Measurements from ENCODE around the gene COBLL1.
"Not testable (repeated sequence)": the region's sequence is repeated elsewhere in the genome, so short reads cannot be mapped to it uniquely, and the experiment has no call there.

Gene COBLL1

DNA sequence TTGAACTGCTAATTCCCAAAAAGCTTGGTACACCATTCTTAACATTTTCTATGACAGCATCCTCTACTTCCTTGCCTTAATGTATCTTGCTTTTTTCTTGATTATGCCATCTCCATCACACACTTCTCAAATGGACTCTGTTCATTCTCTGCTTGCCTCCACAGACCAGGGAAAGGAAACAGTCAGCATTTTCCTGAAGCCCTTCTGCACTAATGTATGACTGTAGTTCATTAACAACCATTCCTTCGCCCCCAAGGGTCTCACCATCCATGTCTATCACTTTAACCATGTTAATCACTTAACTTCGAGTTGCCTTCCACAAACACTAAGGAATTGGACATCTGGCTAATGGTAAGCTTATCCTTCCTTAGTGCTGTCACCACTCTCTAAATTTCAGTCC, 54.8 kb downstream of the COBLL1 start:
- no peak for DNase-seq (ENCODE audit: low spot score)

DNA sequence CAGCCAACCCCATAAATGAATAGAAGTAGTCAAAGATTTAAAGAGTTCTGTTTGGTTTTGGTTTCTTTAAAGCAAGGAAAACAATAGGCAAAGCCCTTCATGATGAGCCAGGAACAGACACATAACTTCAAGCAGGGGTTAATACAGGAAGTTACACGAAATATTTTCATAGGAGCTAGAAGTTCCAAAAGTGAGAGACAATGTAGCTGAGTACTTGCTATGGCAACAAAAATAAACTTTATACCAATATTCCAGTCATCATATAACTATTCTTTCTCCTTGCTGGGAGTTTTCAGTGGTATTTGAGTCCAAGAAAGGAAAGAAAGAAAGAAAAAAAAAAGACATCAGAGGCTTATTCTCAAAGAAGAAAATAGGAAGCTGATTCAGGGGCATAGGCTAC, 56.2 kb downstream of the COBLL1 start:
- no peak for DNase-seq (ENCODE audit: low spot score)

DNA sequence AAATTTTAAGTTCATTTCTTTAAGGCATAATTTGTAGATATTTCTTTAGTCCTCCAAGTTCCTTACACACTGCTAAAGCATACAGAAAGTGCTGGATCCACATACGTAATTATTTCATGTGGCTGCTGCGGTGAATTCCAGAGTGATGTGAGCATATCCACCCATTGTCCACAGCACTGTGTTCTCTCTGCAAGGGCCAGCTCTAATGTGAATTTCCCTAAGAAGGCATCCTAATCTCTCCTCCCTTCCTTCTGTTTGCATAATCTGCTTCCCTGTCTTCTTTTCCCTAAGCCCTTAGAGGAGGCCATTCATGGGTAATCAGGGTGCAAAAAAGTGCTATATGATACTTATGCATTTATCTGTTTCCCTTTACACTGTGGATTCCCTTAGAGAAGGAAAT, 57.2 kb downstream of the COBLL1 start:
- DNase-seq (ENCODE audit: low spot score): no peak

DNA sequence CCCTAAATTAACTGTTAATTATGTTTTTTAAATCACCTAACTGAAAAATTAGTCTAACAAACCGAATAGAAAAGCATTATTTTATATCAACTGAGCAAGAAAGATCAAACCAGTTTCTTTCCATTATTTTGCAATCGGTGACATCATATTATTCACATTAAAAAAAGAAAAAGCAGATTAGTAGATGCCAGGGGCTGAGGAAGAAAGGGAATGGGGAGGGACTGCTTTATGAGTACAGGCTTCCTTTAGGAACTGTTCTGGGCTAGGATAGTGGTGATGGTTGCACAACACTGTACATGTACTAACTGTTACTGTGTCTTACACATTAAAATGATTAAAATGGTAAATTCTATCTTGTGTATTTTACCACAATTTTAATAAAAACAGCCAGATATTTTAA, 59.3 kb downstream of the COBLL1 start:
- DNase-seq (ENCODE audit: low spot score): no peak

DNA sequence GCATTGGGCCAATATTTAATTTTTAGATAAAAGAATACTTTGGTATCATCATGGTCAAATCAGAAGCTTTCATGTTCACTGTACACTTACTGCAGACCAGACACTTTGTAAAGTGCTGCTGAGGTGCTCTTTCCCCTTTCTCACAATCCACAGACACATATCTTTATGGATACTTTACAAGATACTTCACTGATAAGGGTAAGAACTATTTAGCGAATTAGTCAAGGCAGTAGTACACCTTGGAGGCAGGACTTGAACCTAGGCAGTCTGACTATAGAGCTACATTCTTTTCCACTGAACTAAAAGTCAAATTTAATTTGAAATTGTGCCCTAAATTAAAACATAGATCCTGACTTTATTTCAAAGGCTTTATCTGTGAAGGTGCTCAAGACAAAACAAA, 60.2 kb downstream of the COBLL1 start:
- no peak for DNase-seq (ENCODE audit: low spot score)

DNA sequence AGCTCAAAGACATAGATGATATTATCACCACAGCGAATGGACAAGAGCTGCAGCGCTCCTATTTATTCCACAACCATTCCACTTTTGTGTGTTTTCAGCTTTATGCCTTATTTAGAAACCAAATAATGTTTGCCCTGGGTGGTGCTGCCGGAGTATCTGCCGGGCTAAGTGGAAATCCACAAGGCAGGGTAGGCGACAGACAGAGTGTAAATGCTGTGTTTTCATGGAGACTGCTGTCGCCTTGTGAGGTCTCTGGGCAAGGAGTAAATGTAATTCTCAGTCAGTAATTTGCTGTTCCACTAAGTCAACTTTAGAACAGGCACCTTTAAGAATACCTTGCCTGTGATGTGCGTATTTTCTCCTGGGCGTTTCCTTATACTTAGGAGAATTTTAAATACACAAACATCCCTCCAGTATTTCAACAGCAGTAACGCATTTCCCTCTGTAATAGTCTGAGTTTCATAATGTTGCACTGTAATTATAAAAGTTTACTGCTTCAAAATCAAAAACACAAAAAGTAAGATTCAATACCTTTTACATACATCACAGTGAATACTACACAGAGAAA, 60.9 kb downstream of the COBLL1 start:
- DNase-seq (ENCODE audit: low spot score): no peak

DNA sequence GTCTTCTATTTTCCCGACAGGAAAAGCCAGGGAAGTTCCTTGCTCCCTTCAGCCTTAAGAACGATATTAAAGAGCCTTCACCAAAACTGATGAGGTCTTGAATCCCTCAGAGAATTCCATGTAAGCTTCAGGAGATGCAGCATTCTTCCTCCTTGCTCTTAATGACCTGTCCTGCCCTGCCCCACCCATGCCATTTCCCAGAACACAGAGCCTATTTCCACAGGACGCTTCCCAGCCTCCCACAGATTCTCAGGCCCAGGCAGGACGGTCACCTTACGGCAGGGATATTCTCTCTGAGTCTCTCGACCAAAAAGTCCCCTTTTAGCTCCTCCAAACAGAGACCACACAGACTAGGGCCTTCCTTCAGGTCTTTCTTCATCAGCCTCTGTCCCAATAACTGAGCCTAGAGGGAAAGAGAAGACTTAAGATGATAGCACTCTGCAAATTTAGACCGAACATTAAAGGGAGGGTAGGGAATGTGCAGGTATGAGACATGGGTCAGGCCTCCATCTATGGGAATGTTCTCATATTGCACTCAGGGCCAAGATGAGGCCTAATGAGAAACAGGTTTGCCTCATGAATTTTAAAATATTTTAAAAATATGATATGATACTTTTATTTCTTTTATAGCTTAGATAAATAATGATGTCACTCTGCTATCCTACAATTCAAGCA, 62.1 kb downstream of the COBLL1 start:
- no peak for DNase-seq (ENCODE audit: low spot score)

DNA sequence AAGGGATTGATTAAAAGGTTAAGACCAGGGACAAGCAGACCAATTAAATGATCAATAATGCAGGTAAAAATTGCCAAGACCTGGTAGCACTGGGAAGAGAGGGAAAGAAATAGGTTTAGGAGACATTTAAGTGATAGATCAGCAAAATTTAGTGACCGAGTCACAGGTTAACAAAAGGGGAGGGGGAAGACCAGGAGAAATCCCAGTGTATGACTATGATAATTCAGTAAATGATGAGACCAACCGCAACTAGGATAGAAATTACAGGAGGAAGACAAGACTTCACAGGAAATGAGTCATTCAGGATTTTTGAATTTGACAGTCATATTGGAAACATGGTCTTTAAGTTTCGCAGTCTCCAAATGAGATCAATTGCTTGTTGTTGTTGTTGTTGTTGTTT, 62.9 kb downstream of the COBLL1 start:
- DNase-seq (ENCODE audit: low spot score): no peak

DNA sequence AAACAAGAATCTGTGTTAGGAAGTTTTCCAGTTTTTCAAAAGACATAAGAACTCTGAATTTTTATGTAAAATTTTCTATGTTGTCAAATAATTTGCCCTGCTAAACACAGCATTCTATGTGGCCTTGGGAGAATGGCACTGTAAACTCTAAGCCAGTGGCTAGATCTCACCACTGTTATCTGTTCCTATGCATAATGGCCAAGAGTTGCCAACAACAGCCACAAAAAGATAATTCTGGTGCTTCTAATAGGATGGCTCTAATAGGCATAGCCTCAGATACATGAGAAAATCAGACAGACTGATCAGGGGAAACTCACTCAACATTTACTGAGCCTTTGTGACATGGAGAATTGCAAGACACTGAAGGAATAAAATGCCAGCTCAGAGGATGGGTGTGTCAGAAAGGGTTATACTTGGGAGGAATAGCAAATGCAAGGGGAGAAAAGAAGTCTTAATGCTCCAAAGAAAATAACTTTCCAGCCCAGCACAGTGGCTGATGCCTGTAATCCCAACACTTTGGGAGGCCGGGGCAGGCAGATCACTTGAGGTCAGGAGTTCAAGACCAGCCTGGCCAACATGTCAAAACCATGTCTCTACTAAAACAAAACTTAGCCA, 63.7 kb downstream of the COBLL1 start:
- DNase-seq (ENCODE audit: low spot score): no peak

DNA sequence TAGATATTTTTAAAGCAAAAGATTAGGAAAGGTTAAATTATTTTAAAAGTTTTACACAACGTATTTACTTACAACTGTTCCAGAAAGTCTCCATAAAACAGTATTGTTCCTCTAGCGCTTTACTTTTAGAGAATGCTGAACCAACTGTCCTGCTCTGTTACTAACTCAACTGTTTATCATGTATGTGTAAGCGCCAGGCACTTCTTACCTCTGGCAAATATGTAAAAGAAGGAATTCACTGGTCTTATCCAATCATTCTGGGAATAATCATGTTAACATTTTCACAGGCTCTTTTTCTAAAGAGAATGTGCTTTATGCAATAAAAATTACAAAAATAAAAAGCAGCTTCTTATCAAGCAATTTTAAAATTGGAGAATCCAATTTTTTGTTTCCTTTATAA, 68.0 kb downstream of the COBLL1 start:
- no peak for DNase-seq (ENCODE audit: low spot score)

DNA sequence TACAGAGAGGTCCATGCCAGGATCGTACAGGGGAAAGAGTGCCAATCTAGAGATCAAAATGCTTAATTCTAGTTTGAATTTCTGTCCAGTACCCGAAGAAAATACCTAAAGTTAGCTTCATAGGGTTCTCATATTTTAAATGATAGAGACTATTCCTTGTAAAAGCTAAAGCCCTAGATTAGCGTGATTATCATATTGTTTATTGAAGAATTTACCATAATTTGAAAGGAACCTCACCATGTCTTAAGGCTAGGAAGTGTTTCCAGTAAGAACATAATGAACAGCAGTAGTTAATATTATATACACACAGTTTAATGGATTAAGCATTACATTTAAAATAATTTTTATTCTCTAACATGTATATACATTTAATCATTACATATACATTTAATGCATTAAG, 68.5 kb downstream of the COBLL1 start:
- no peak for DNase-seq (ENCODE audit: low spot score)

DNA sequence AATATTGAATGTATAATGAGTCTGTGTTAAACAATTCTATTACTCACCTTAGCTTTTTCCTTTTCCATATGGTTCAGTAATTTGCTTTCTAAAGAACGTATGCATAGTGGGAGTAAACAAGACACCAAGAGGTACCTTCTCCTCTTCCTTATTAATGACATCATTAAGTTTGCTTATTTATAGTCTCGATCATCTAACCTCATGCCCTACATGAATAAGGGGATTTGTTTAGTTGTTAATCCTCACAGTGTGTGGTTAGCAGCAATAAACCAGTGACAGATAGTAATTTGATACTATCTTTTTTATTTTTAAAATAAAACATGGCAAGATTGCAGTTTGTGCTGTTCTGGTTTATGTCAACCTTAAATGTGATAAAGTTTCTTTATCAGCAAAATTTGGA, 69.7 kb downstream of the COBLL1 start:
- no peak for DNase-seq (ENCODE audit: low spot score)

DNA sequence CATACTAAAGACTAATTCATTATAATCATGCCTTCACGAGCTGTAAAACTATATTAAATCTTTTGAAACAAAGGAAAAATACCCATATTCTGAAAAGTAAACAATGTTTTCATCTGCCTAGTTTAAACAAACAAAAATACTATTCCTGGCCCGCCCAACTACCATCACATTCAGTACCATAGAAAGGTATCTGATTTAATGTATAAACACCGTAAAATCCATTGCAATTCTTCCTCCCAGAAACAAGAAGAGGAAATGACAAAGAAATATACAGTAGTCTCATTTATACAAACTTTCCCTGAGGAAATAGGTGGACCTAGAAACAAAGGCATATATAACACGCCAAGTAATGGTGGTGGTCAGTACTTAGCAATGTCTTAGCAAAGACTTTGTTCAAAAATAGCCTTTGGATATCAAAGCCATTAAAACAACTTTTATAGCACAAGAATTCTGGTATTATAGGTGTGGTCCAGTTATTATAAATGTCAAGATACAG, 71.2 kb downstream of the COBLL1 start:
- DNase-seq (ENCODE audit: low spot score): no peak

DNA sequence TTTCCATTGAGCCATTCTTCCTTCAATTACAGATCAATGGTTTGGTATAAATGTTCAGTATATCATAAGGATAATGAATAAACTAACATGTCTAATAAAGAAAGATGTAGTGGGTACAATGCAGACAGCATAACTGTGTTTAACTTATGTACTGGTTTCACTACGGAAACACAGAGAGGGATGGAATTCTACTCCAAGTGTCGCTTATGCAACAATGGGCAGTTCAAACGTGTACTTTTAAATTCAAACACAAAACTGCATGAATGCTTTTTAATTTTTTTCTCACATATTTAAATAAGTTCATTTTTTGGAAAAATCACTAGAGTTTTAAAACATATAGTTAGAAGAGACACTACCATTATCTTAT, 74.7 kb downstream of the COBLL1 start:
- DNase-seq (ENCODE audit: low spot score): no peak

DNA sequence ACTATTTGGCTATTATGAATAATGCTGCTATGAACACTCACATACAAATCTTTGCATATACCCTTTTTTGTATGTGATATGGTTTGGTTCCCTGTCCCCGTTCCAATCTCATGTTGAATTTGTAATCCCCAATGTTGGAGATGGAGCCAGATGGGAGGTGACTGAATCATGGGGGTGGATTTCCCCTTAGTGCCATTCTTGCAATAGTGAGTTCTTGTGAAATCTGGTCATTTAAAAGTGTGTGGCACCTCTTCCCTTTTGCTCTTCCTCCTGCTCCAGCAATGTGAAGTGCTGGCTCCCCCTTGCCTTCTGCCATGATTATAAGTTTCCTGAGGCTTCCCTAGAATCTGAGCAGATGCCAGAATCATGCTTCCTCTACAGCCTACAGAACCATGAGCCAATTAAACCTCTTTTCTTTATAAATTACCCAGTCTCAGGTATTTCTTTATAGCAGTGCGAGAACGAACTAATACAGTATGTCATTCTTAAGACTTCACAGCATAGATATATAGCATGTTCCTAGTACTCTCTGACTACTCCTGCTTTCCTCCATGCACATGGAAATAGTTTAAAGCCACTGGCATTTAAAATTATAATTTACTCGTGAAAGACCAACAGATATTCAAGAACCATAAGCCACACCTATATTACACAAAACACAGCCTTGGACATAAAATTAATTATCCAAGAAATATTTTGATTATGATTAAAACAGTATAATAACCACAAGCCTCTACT, 75.2 kb downstream of the COBLL1 start:
- no peak for DNase-seq (ENCODE audit: low spot score)

DNA sequence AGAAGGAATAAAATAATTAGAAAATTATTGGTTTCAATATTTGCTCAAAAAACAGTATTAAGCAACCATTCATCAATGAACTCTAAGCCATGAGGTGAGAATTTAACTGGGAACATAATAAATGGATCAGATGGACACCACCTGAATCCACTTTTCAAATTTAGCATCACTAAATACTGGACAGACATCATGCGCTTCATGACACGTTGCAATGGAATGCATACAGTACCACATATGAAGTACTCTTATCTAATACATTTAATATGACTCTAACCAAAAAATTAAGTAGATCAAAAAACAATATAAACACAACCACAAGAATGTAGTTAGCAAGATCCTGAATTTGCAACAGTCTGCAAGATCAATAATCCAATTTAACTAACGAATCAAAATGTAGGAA, 76.6 kb downstream of the COBLL1 start:
- no peak for DNase-seq (ENCODE audit: low spot score)

DNA sequence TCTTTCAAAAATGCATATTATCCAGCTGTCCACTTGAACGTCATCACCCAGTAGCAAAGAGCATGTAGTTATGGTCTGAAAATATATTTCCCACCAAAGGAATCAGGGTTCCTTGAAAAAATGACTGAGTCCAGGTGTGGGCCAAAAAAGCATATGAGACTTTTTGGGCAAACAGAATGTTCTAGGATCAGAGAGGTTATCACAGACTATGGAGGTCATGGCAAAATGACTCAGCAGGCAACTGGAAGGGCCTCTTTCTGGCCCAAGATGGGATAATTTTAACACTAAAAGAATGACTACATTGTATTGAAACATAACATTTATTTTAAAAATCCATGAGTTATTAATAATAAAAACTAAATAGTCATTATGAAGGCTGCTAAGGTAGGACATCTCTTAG, 77.1 kb downstream of the COBLL1 start:
- DNase-seq (ENCODE audit: low spot score): no peak

DNA sequence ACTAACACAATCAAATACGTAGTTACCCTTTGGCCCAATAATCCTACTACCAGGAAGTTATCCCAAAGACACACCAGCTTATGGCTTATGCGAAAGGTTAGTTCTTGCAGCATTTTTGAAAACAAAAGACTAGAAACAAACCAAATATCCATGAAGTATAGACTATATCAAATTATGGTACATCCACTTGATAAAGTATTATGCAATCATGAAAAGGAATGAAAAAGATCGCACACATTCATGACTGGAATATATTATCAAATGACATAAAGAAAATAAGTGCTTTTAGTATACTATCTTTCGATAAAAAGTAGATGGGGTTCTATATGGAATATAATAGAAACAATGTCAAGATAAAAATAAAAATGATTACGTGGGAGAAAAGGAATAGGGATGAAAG, 78.2 kb downstream of the COBLL1 start:
- no peak for DNase-seq (ENCODE audit: low spot score)

DNA sequence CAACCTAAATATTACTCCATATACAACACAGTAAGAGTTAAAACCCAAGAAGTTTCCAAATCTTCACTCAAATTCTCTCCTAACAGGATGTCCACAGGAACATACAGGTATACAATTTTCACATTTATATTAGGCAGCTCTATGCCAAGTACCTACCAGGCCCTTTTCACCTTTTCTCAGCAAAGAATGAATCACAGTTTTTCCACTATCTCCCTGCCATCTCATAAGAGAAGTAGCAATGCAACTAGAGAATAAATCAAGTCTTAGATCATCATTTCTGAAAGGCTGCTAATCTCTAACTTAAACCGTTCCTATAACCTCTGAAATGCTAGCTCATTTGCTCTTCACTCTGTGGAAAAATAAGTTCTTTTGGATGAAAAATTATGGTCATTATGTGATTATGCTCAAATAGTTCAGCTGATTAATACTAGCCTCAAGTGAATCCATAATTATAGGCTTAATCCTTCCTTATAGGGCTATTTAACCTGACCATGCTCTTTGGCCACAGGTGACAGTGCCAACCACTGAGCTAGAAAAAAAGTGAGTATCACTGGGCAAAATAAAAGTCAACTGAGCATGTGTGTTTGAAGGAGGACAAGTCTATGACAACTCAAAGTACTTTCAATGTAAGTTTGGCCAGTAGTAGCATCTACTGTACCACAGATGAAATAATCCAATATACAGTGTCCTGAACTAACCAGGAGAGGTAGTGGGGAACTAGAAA, 79.7 kb downstream of the COBLL1 start:
- DNase-seq (ENCODE audit: low spot score): no peak

DNA sequence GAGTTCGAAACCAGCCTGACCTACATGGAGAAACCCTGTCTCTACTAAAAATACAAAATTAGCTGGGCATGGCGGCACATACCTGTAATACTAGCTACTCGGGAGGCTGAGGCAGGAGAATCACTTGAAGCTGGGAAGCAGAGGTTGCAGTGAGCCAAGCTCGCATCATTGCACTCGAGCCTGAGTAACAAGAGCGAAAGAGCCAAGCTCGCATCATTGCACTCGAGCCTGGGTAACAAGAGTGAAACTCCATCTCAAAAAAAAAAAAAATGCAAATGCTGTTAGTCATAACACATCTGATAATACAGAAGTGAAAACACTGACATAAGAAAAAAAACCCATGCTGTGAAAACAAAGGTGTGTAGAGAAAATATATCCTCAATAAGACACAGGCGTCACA, 80.4 kb downstream of the COBLL1 start:
- DNase-seq (ENCODE audit: low spot score): not testable (repeated sequence)

DNA sequence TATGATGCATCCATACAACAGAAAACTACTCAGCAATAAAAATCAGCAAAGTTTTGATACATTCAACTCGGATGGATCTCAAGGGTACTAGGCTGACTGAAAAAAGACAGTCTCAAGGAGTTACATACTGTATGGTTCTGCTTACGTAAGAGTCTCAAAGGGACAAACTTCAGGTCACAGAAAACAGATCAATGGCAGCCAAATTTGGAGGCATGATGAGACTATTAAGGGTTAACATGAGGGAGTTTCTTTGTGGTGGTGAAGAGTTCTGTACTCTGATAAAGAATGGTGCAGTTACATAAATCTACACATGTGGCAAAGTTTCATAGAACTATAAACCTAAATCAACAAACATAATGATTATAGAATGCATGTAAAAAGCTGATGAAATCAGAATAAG, 81.4 kb downstream of the COBLL1 start:
- no peak for DNase-seq (ENCODE audit: low spot score)

DNA sequence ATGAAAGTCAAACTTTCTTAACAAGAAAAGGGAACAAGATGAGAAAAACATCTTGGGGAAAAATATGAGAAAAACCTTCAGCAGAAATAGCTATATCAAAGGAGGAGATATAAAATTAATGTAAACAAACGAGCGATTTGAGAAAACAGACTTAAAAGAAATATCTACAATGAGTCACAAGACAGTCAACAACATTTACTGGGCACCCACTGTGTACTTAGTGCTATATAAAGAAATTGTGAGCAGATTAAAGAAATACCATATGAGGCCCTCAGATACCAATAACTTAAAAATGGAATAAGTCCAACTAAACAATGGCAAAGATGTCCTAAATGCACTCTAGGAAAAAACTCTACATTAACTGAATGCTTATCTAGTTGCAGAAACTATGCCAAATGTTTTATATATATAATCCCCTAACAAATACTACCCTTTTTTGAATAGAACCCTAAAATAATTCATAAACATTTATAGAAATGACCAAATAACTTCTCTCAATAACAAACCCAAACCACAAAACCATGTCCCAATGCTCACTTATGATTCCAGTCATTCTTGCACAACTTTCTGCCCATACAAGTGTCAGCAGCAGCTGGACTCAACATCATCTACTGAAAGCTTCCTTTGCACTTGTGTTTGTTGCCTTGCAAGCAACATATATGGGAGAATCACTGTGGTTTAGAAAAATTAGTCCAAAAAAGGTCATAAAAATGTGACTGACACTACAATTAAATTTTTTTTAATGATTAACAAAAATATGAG, 83.5 kb downstream of the COBLL1 start:
- no peak for DNase-seq (ENCODE audit: low spot score)
